ENCODE data around the gene CIC.

The CIC gene

GRCh38 chr19:42288881-42289555, 20.0 kb downstream of the CIC start:
- no peak for DNase-seq

DNA sequence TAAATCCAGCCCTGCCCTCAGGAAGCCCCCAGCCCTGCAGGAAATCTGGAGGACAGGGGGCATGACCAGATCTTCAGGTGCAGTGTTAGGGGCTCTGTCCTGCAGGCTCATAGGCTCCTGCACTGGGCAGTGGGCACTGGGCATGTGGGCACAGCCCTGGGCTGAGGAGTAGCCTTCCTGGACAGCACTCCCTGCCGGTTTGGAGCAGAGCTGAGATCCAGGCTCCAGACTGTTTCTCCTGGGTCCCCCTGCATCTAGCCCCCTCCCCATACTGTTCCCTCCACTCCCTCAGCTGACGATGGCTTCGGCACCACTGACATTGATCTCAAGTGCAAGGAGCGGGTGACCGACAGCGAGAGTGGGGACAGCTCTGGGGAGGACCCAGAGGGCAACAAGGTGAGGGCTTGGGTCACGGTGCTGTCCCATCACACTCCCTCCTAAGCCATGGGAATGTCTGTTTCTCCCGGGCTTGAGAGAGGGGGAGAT, 20.5 kb downstream of the CIC start:
- DNase-seq = no peak

- DNase-seq = no peak
These were observed 21.1 kb downstream of the CIC start for GRCh38 chr19:42290136-42290522.

DNA sequence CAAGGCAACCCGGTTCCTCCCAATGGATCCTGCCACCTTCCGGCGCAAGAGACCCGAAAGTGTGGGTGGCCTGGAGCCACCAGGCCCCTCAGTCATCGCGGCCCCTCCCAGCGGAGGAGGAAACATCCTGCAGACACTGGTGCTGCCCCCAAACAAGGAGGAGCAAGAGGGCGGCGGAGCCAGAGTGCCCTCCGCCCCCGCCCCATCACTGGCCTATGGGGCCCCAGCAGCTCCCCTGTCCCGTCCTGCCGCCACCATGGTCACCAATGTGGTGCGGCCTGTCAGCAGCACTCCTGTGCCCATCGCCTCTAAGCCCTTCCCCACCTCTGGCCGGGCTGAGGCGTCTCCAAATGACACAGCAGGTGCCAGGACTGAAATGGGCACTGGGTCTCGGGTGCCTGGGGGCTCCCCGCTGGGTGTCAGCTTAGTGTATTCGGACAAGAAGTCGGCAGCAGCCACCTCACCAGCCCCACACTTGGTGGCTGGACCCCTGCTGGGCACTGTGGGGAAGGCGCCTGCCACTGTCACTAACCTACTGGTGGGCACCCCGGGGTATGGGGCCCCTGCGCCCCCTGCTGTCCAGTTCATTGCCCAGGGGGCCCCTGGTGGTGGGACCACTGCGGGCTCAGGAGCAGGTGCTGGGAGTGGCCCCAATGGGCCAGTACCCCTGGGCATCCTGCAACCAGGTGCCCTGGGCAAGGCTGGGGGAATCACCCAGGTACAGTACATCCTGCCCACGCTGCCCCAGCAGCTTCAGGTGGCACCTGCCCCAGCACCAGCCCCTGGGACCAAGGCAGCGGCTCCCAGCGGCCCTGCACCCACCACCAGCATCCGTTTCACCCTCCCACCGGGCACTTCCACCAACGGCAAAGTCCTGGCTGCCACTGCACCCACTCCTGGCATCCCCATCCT, 21.7 kb downstream of the CIC start:
- DNase-seq = no peak

DNA sequence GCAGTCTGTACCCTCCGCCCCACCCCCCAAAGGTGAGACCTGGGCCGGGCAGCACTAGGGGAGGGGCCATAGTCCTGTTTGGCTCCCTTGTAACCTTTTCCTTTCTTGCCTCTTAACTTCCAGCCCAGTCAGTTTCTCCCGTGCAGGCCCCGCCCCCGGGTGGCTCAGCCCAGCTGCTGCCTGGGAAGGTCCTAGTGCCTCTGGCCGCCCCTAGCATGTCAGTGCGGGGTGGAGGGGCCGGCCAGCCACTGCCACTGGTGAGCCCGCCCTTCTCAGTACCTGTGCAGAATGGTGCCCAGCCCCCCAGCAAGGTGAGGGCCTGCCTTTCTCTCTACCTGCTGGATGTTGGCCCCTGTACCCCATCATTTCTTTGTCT, 22.4 kb downstream of the CIC start:
- no peak for DNase-seq

DNA sequence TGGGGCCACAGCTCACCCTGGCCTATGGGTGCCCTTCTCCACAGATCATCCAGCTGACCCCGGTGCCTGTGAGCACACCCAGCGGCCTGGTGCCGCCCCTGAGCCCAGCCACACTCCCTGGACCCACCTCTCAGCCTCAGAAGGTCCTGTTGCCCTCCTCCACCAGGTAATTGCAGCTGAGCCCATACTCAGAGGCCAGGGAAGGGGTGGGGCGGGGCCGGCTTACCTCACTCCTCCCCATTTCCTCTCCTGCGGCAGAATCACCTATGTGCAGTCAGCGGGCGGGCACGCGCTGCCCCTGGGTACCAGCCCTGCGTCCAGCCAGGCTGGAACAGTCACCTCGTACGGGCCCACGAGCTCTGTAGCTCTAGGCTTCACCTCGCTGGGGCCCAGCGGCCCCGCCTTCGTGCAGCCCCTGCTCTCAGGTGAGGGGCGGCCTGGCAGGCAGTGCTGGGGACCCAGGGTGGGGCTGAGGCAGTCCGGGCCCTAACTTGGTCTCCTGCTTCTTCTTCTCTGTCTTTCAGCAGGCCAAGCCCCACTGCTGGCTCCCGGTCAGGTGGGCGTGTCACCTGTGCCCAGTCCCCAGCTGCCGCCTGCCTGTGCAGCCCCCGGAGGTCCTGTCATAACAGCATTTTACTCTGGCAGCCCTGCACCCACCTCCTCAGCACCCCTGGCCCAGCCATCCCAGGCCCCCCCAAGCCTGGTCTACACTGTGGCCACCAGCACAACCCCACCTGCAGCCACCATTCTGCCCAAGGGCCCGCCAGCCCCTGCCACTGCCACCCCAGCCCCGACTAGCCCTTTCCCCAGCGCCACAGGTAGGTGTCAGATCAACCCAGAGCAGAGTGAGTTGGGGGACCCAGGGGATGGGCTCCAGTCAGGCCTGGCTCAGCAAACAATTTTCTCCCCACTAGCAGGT, 23.2 kb downstream of the CIC start:
- DNase-seq = no peak

- no peak for DNase-seq
These were observed 23.9 kb downstream of the CIC start for GRCh38 chr19:42292963-42293362.

DNA sequence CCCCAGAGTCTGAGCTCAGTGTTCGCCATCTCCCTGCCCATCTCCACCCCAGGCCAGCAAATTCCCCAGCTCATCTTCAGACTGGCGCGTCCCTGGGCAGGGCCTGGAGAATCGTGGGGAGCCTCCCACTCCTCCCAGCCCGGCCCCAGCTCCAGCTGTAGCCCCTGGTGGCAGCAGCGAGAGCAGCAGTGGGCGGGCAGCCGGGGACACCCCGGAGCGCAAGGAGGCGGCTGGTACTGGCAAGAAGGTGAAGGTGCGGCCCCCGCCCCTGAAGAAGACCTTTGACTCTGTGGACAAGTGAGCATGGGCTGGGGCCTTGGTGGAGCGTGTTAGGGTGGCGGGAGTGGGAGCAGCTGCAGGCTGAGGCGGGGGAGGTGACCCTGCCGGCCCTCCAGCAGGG, 24.5 kb downstream of the CIC start:
- DNase-seq = no peak

GRCh38 chr19:42293948-42294347, 24.9 kb downstream of the CIC start:
- DNase-seq = no peak

GRCh38 chr19:42294471-42295137, 25.6 kb downstream of the CIC start:
- DNase-seq = no peak

GRCh38 chr19:42295342-42295741, 26.3 kb downstream of the CIC start:
- no peak for DNase-seq

- peak in 12 of 14 donors; percentile 31 to 76 (median 59) for DNase-seq
These were observed 26.9 kb downstream of the CIC start for GRCh38 chr19:42295831-42296525.

GRCh38 chr19:42297039-42297438, 28.0 kb downstream of the CIC start:
- DNase-seq = no peak

DNA sequence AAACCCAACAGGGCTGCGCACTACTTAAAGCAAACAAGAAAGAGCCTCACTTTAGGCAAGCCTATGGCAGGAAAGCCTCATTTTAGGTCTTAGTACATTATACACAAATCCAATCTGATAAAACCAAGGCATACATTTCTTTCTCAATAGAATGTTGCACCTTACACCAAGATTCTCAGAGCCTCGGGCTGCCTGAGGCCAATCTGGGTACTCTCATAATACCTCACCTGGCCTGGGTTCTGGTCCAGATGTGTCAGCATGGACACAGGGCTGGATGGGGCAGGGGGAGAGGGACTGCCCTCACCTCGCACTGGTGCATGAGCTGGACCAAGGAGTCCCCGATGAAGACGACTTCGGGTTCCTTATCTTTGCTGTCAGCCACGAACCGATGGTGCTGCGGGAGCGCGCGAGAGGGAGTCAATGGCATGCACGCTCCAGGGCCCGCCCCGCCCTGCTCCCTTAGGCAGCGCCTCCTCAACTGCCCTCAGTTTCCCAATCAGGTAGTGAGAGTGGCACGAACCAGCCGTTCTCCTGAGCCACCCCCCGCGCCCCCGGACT, 32.7 kb downstream of the CIC start, which contains the start of gene PRR19:
TSS of gene PRR19 (plus strand) at position 487 of the 558 bp plus-strand sequence. CDS start 7,453 bp downstream, outside the sequence.
- peak in 2 of 14 donors; percentile 45 to 66 for DNase-seq

- DNase-seq = no peak
These were observed 34.0 kb downstream of the CIC start for GRCh38 chr19:42303101-42303464.

GRCh38 chr19:42303876-42304275, 34.8 kb downstream of the CIC start:
- DNase-seq = no peak

GRCh38 chr19:42306646-42307045, 37.6 kb downstream of the CIC start:
- DNase-seq = no peak

- DNase-seq = no peak
These were observed 40.6 kb downstream of the CIC start for GRCh38 chr19:42309686-42310085.

- DNase-seq = no peak
These were observed 42.6 kb downstream of the CIC start for GRCh38 chr19:42311657-42312056.

- no peak for DNase-seq
These were observed 43.3 kb downstream of the CIC start for GRCh38 chr19:42312370-42312769.
